Measurements from ENCODE around the gene CDON.

DNA sequence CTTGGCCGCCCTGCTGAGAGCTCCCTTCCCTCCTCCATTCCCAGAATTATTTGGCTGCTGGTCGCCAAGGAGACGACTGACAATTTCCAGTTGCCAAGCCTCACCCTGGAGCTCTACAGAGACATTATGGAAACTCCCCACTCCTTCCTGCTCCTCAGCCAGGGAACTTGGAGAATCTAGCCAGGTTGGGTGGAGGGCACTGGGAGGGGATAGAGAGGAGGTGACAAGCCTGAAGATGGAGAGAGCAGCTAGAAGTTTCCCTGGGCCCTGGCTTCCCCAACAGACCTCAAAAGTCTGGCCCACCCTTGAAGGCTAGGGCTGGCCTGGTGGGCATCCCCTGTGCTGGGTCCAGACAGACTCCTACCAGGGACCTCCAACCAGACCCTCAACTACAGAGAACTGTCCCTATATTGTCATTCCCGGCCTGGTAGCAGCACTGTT lies 123.6 kb downstream of the CDON start:
- TF ChIP-seq CTCF (IDR thresholded peaks at IDR 0.05; ENCODE audit: borderline replicate concordance, extremely low read depth, low read length, poor library complexity, severe bottlenecking) (no peak), EZH2 (IDR thresholded peaks at IDR 0.05; ENCODE audit: borderline replicate concordance, low read depth, low read length, severe bottlenecking) (no peak)

All from DND-41 (cell line).